ENCODE measurements around the gene KDSR.

The KDSR gene

DNA sequence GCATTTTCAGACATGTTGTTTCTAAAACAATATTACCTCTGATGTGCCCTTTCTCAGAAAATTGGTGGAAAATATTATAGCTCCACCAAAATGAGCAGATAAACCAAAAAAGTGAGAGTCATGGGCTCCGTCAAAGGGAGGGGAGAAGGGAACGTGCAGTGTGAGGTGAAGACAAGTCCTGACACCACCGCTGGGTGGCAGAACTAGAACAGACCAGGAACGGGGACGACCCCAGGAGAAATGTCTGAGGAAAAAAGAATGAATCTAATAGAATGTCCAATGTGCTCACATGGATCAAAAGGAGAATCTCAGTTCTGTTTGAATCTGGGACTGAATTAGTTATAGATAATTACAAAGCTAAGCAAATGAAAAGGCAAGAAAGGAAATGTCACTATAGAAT is 24.8 kb downstream of the KDSR start:
- H3K9me3 ChIP-seq (ENCODE audit: low read length), result no peaks in the 10 kb centered on the region
- H3K27me3 ChIP-seq (ENCODE audit: insufficient read depth, low read length), result no peaks in the 10 kb centered on the region
- H3F3A ChIP-seq (ENCODE audit: insufficient read depth, low read length), result no peaks in the 10 kb centered on the region
- H3K4me3 ChIP-seq (ENCODE audit: low read depth, low read length, poor library complexity, severe bottlenecking), result no peak overlapping the region
- H3K9me2 ChIP-seq (ENCODE audit: low read depth, low read length), result no peaks in the 10 kb centered on the region
- no peaks in the 10 kb centered on the region for H4K20me1 ChIP-seq (ENCODE audit: insufficient read depth, low read length)
- H3K9ac ChIP-seq (ENCODE audit: low read length), result no peak overlapping the region
- no peak overlapping the region for H2AFZ ChIP-seq (ENCODE audit: low read length)
- no peaks in the 10 kb centered on the region for H3K79me2 ChIP-seq (ENCODE audit: insufficient read depth, low read length)
- no peak overlapping the region for H3K27ac ChIP-seq (ENCODE audit: low read depth, low read length, poor library complexity, severe bottlenecking)
- peaks cover 44% of the 10 kb centered on the region; the same call in 1 of the 2 replicates for H3K36me3 ChIP-seq (ENCODE audit: insufficient read depth, low read length)
- H3K4me1 ChIP-seq (ENCODE audit: insufficient read depth, low read length, severe bottlenecking), result peaks cover 10% of the 10 kb centered on the region
- TF ChIP-seq, protein P1, sequence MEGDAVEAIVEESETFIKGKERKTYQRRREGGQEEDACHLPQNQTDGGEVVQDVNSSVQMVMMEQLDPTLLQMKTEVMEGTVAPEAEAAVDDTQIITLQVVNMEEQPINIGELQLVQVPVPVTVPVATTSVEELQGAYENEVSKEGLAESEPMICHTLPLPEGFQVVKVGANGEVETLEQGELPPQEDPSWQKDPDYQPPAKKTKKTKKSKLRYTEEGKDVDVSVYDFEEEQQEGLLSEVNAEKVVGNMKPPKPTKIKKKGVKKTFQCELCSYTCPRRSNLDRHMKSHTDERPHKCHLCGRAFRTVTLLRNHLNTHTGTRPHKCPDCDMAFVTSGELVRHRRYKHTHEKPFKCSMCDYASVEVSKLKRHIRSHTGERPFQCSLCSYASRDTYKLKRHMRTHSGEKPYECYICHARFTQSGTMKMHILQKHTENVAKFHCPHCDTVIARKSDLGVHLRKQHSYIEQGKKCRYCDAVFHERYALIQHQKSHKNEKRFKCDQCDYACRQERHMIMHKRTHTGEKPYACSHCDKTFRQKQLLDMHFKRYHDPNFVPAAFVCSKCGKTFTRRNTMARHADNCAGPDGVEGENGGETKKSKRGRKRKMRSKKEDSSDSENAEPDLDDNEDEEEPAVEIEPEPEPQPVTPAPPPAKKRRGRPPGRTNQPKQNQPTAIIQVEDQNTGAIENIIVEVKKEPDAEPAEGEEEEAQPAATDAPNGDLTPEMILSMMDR (IDR thresholded peaks at IDR 0.05; ENCODE audit: low read length), result peak; percentile 89
- TF ChIP-seq EZH2 (IDR thresholded peaks at IDR 0.05; ENCODE audit: borderline replicate concordance, low read length), result no peak
- no peak overlapping the region for H3K4me2 ChIP-seq (ENCODE audit: low read length)

- H2AFZ ChIP-seq (ENCODE audit: low read length), result no peak overlapping the region
- H3K9me2 ChIP-seq (ENCODE audit: low read depth, low read length), result no peaks in the 10 kb centered on the region
- no peaks in the 10 kb centered on the region for H3K9me3 ChIP-seq (ENCODE audit: low read length)
- no peaks in the 10 kb centered on the region for H3K27me3 ChIP-seq (ENCODE audit: insufficient read depth, low read length)
- TF ChIP-seq EZH2 (IDR thresholded peaks at IDR 0.05; ENCODE audit: borderline replicate concordance, low read length), result no peak
- TF ChIP-seq, protein P1 (IDR thresholded peaks at IDR 0.05; ENCODE audit: low read length), result peak; percentile 73
- H3F3A ChIP-seq (ENCODE audit: insufficient read depth, low read length), result no peaks in the 10 kb centered on the region
- no peak overlapping the region for H3K27ac ChIP-seq (ENCODE audit: low read depth, low read length, poor library complexity, severe bottlenecking)
- no peak overlapping the region for H3K4me3 ChIP-seq (ENCODE audit: low read depth, low read length, poor library complexity, severe bottlenecking)
- H3K36me3 ChIP-seq (ENCODE audit: insufficient read depth, low read length), result peaks cover 41% of the 10 kb centered on the region; the same call in 1 of the 2 replicates
- peaks cover 10% of the 10 kb centered on the region for H3K4me1 ChIP-seq (ENCODE audit: insufficient read depth, low read length, severe bottlenecking)
- no peak overlapping the region for H3K4me2 ChIP-seq (ENCODE audit: low read length)
- H3K79me2 ChIP-seq (ENCODE audit: insufficient read depth, low read length), result no peaks in the 10 kb centered on the region
- H4K20me1 ChIP-seq (ENCODE audit: insufficient read depth, low read length), result no peaks in the 10 kb centered on the region
- no peak overlapping the region for H3K9ac ChIP-seq (ENCODE audit: low read length)
Observed at GRCh38 chr18:63339920-63340484, 27.0 kb downstream of the KDSR start.

GRCh38 chr18:63336366-63337099 is 30.5 kb downstream of the KDSR start:
- no peak overlapping the region for H2AFZ ChIP-seq (ENCODE audit: low read length)
- no peaks in the 10 kb centered on the region for H4K20me1 ChIP-seq (ENCODE audit: insufficient read depth, low read length)
- peaks cover 10% of the 10 kb centered on the region for H3K4me1 ChIP-seq (ENCODE audit: insufficient read depth, low read length, severe bottlenecking)
- H3K9ac ChIP-seq (ENCODE audit: low read length), result no peak overlapping the region
- peaks cover 48% of the 10 kb centered on the region for H3K36me3 ChIP-seq (ENCODE audit: insufficient read depth, low read length)
- no peaks in the 10 kb centered on the region for H3K79me2 ChIP-seq (ENCODE audit: insufficient read depth, low read length)
- no peaks in the 10 kb centered on the region for H3K9me2 ChIP-seq (ENCODE audit: low read depth, low read length)
- no peak overlapping the region for H3K27ac ChIP-seq (ENCODE audit: low read depth, low read length, poor library complexity, severe bottlenecking)
- no peak overlapping the region for H3K4me2 ChIP-seq (ENCODE audit: low read length)
- H3K4me3 ChIP-seq (ENCODE audit: low read depth, low read length, poor library complexity, severe bottlenecking), result no peak overlapping the region
- TF ChIP-seq, protein P1 (IDR thresholded peaks at IDR 0.05; ENCODE audit: low read length), result no peak
- no peak for TF ChIP-seq EZH2 (IDR thresholded peaks at IDR 0.05; ENCODE audit: borderline replicate concordance, low read length)
- no peaks in the 10 kb centered on the region for H3K27me3 ChIP-seq (ENCODE audit: insufficient read depth, low read length)
- no peaks in the 10 kb centered on the region for H3F3A ChIP-seq (ENCODE audit: insufficient read depth, low read length)
- no peaks in the 10 kb centered on the region for H3K9me3 ChIP-seq (ENCODE audit: low read length)

Measured in OCI-LY1 (cell line).